WERI-Rb-1 (cell line): ENCODE results near the gene CYBC1.

Experiments
- DNase-seq: peaks from one replicate; pipeline ENCODE4 v3.0.0-alpha.2; 2020
- H3K27ac ChIP-seq: fragments of 250-450 bp; sonication (Bioruptor Pico); 2 replicates; pipeline ENCODE4 v1.5.1; 2020; ENCODE audit warnings: mild to moderate bottlenecking, moderate library complexity
- H3K27me3 ChIP-seq: fragments of 250-450 bp; sonication (Bioruptor Pico); 2 replicates; pipeline ENCODE4 v1.5.1; 2021; ENCODE audit warnings: mild to moderate bottlenecking, low read depth, moderate library complexity; ENCODE audit not compliant: insufficient read depth, severe bottlenecking
- H3K36me3 ChIP-seq: fragments of 250-450 bp; sonication (Bioruptor Pico); 2 replicates; pipeline ENCODE4 v1.5.1; 2020; ENCODE audit warnings: mild to moderate bottlenecking, moderate library complexity
- H3K4me3 ChIP-seq: 2 replicates; pipeline ENCODE4 v1.5.1; 2011; ENCODE audit warnings: low read depth, mild to moderate bottlenecking, control low read depth, low read length
- H3K9me3 ChIP-seq: fragments of 250-450 bp; sonication (Bioruptor Pico); 2 replicates; pipeline ENCODE4 v1.5.1; 2021; ENCODE audit warnings: mild to moderate bottlenecking, moderate library complexity; ENCODE audit not compliant: severe bottlenecking
- CTCF ChIP-seq: IDR thresholded peaks from 2 replicates; pipeline ENCODE4 v1.5.1; 2011; ENCODE audit warnings: low read depth, mild to moderate bottlenecking, control low read depth, inconsistent platforms, low read length

CYBC1 gene

GRCh38 chr17:82494236-82495055 lies 43.9 kb upstream of the CYBC1 start:
- peak overlapping the region; percentile 30 for H3K4me3 ChIP-seq
- DNase-seq = peak; percentile 96
- H3K27ac ChIP-seq = peak overlapping the region; percentile 69
- peaks cover 2% of the 10 kb centered on the region for H3K36me3 ChIP-seq
- H3K9me3 ChIP-seq = no peaks in the 10 kb centered on the region
- H3K27me3 ChIP-seq = no peaks in the 10 kb centered on the region
- peak; percentile 98 for TF ChIP-seq CTCF

- Histone ChIP-seq H3K27ac (no peak overlapping the region), H3K9me3 (no peaks in the 10 kb centered on the region), H3K36me3 (peaks cover 14% of the 10 kb centered on the region), H3K27me3 (no peaks in the 10 kb centered on the region), H3K4me3 (no peak overlapping the region)
- no peak for DNase-seq
- no peak for TF ChIP-seq CTCF
Observed at GRCh38 chr17:82493226-82493781, 42.8 kb upstream of the CYBC1 start.

- Histone ChIP-seq H3K9me3 (no peaks in the 10 kb centered on the region), H3K4me3 (no peak overlapping the region), H3K27me3 (no peaks in the 10 kb centered on the region), H3K27ac (no peak overlapping the region), H3K36me3 (peaks cover 20% of the 10 kb centered on the region)
- DNase-seq = no peak
- no peak for TF ChIP-seq CTCF
Observed at GRCh38 chr17:82492643-82493225, 42.2 kb upstream of the CYBC1 start.

GRCh38 chr17:82491533-82491932 lies 41.0 kb upstream of the CYBC1 start:
- H3K36me3 ChIP-seq = peaks cover 32% of the 10 kb centered on the region
- DNase-seq = no peak
- H3K27me3 ChIP-seq = no peaks in the 10 kb centered on the region
- H3K4me3 ChIP-seq = no peak overlapping the region
- no peaks in the 10 kb centered on the region for H3K9me3 ChIP-seq
- peak overlapping the region; percentile 84 for H3K27ac ChIP-seq
- TF ChIP-seq CTCF = no peak

GRCh38 chr17:82491196-82491530 lies 40.6 kb upstream of the CYBC1 start:
- no peak for TF ChIP-seq CTCF
- Histone ChIP-seq H3K36me3 (peaks cover 35% of the 10 kb centered on the region), H3K27me3 (no peaks in the 10 kb centered on the region), H3K27ac (peak overlapping the region; percentile 84), H3K4me3 (no peak overlapping the region), H3K9me3 (no peaks in the 10 kb centered on the region)
- DNase-seq = no peak
